ENCODE measurements around the gene METTL5. TPM values are rescaled to one million over a fixed set of nuclear protein-coding genes. Genes with fewer than 3 reads are reported as not detected.

METTL5 gene
- total RNA-seq, 2 donors from 2014 or later = 76.1 to 102 TPM

DNA sequence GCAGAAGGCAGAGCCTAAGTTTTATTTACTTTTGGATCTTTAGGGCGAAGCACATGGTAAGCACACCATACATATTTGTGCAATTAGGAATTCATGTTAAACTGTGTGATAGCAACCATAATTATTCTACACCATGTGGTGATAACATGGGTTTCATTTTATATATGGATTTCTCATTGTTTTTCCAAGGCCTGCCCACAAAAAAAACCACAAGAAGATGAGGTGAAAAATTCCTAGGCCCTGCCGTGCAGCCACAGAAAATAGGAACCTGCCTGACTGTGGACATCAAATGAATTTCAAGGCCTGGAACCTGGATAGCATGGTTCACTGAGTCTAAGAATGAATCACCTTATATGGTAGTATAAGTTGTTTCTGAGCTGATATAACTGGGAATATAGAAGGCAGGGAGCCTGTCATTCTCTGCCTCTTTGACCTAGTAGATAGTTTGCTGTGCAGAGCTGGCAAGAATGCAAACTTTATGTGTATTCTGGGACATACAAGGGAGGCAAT is 48.4 kb downstream of the METTL5 start:
- H3K9me3 Mint-ChIP-seq = no peaks in the 10 kb centered on the region
- H3K4me1 Mint-ChIP-seq = no peaks in the 10 kb centered on the region
- H3K27ac Mint-ChIP-seq = no peak overlapping the region
- WGBS, 2 experiments (ENCODE audit: insufficient coverage in 1 of 2, insufficient read length in 1 of 2) = 65 to 79% methylated on average over 2 of the region's 2 CpGs
- TF ChIP-seq, protein P1, sequence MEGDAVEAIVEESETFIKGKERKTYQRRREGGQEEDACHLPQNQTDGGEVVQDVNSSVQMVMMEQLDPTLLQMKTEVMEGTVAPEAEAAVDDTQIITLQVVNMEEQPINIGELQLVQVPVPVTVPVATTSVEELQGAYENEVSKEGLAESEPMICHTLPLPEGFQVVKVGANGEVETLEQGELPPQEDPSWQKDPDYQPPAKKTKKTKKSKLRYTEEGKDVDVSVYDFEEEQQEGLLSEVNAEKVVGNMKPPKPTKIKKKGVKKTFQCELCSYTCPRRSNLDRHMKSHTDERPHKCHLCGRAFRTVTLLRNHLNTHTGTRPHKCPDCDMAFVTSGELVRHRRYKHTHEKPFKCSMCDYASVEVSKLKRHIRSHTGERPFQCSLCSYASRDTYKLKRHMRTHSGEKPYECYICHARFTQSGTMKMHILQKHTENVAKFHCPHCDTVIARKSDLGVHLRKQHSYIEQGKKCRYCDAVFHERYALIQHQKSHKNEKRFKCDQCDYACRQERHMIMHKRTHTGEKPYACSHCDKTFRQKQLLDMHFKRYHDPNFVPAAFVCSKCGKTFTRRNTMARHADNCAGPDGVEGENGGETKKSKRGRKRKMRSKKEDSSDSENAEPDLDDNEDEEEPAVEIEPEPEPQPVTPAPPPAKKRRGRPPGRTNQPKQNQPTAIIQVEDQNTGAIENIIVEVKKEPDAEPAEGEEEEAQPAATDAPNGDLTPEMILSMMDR (conservative IDR thresholded peaks at IDR 0.05) = no peak
- Histone ChIP-seq H3K4me3 (ENCODE audit: low read length) (no peak overlapping the region), H3K27ac (ENCODE audit: low read depth, low read length) (no peak overlapping the region), H3K4me1 (ENCODE audit: control insufficient read depth, insufficient read depth, low read length) (no peaks in the 10 kb centered on the region), H3K9me3 (ENCODE audit: control insufficient read depth, low read length) (no peaks in the 10 kb centered on the region), H3K36me3 (ENCODE audit: control insufficient read depth, insufficient read depth, low read length) (no peaks in the 10 kb centered on the region), H3K27me3 (ENCODE audit: control insufficient read depth, insufficient read depth, low read length, poor library complexity, severe bottlenecking) (no peaks in the 10 kb centered on the region), H3K9ac (ENCODE audit: extremely low read depth, low read length, poor library complexity, severe bottlenecking) (no peak overlapping the region)
- no peak for DNase-seq
- H3K27me3 Mint-ChIP-seq (ENCODE audit: insufficient read depth) = no peaks in the 10 kb centered on the region
- no peak overlapping the region for H3K4me3 Mint-ChIP-seq
- H3K36me3 Mint-ChIP-seq (ENCODE audit: low read depth) = no peaks in the 10 kb centered on the region

DNA sequence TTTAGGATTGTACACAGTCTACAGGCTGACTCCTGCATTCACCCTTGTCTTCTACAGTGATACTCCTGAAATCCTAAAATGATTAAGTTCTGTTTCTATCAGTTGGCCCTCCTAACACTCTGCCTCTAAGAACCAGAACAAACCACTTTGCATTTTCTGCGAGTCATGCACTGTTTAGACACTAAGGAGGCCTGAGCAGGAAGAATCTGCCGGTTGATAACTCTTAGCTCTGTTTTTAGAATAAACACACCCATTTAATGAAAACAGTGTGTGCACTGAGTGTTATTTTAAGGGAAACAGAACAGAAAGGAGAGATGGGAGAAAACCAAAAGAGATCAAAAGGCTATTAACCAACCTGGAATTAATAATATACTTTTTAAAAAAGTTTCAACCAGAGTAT is 48.9 kb downstream of the METTL5 start:
- Histone ChIP-seq H3K9ac (ENCODE audit: extremely low read depth, low read length, poor library complexity, severe bottlenecking) (no peak overlapping the region), H3K4me1 (ENCODE audit: control insufficient read depth, insufficient read depth, low read length) (no peaks in the 10 kb centered on the region), H3K4me3 (ENCODE audit: low read length) (no peak overlapping the region), H3K9me3 (ENCODE audit: control insufficient read depth, low read length) (no peaks in the 10 kb centered on the region), H3K27me3 (ENCODE audit: control insufficient read depth, insufficient read depth, low read length, poor library complexity, severe bottlenecking) (no peaks in the 10 kb centered on the region), H3K36me3 (ENCODE audit: control insufficient read depth, insufficient read depth, low read length) (no peaks in the 10 kb centered on the region), H3K27ac (ENCODE audit: low read depth, low read length) (no peak overlapping the region)
- Mint-ChIP-seq H3K4me1 (no peaks in the 10 kb centered on the region), H3K36me3 (ENCODE audit: low read depth) (no peaks in the 10 kb centered on the region), H3K27ac (no peak overlapping the region), H3K9me3 (no peaks in the 10 kb centered on the region), H3K27me3 (ENCODE audit: insufficient read depth) (no peaks in the 10 kb centered on the region), H3K4me3 (no peak overlapping the region)
- TF ChIP-seq, protein P1 (conservative IDR thresholded peaks at IDR 0.05) = no peak
- 94% methylated on average over 2 of the region's 2 CpGs; no CpG with 5 or more reads in 1 of the 2 experiments for WGBS, 2 experiments (ENCODE audit: insufficient coverage in 1 of 2, insufficient read length in 1 of 2)
- DNase-seq = no peak

DNA sequence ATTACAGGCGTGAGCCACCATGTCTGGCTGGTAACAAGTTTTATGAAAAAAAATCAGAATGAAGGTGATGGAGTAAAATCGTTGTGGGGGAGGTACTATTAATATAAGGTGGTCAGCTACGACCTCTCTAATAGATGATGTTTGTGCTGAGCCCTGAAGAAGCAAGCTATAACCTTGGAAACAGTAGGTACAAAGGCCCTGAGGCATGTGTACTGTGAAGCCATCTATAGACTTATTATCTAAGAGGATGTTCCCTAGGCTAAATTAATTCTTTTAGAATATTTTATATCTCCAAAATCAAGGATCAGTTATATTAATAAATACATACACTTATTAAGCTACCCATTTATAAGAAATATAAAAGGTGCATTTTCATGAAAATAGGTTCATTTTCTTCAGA is 49.4 kb downstream of the METTL5 start:
- Histone ChIP-seq H3K9ac (ENCODE audit: extremely low read depth, low read length, poor library complexity, severe bottlenecking) (no peak overlapping the region), H3K4me1 (ENCODE audit: control insufficient read depth, insufficient read depth, low read length) (no peaks in the 10 kb centered on the region), H3K9me3 (ENCODE audit: control insufficient read depth, low read length) (no peaks in the 10 kb centered on the region), H3K36me3 (ENCODE audit: control insufficient read depth, insufficient read depth, low read length) (no peaks in the 10 kb centered on the region), H3K27me3 (ENCODE audit: control insufficient read depth, insufficient read depth, low read length, poor library complexity, severe bottlenecking) (no peaks in the 10 kb centered on the region), H3K27ac (ENCODE audit: low read depth, low read length) (no peak overlapping the region), H3K4me3 (ENCODE audit: low read length) (no peak overlapping the region)
- no peaks in the 10 kb centered on the region for H3K4me1 Mint-ChIP-seq
- H3K27ac Mint-ChIP-seq = no peak overlapping the region
- H3K9me3 Mint-ChIP-seq = no peaks in the 10 kb centered on the region
- no peak for DNase-seq
- no peaks in the 10 kb centered on the region for H3K27me3 Mint-ChIP-seq (ENCODE audit: insufficient read depth)
- H3K36me3 Mint-ChIP-seq (ENCODE audit: low read depth) = no peaks in the 10 kb centered on the region
- TF ChIP-seq, protein P1 (conservative IDR thresholded peaks at IDR 0.05) = no peak
- 90 to 100% methylated on average over 2 to 3 of the region's 3 CpGs for WGBS, 2 experiments (ENCODE audit: insufficient coverage in 1 of 2, insufficient read length in 1 of 2)
- H3K4me3 Mint-ChIP-seq = no peak overlapping the region

All from endodermal cell (in vitro differentiated cells).